Measurements from ENCODE around the gene ATXN3.

- TF ChIP-seq POLR2A (IDR thresholded peaks at IDR 0.05) = no peak
- TF ChIP-seq CTCF (IDR thresholded peaks at IDR 0.05) = no peak
Observed at GRCh38 chr14:92026548-92027190, 79.7 kb downstream of the ATXN3 start.
